ENCODE measurements around the gene ERN1.

DNA sequence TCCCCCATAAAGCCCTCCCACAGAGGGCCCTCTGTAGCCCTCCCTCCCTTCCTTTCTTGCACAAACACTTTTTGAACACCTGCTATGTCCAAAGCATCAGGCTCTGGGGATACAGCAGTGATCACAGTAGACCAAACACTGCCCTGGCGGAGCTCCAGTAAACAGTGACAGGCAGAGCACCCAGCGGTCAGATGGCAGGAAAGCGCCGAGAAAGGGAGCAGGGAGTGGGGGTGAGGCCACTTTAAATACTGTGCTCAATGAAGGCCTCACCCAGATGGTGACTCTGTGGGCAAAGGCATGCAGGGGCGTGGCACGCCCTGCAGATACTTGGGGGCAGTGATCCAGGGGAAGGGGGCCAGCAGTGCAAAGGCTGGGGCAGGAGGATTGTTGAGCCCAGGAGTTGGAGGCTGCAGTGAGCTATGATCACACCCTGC, 124.2 kb downstream of the ERN1 start:
- no peak for TF ChIP-seq CTCF (IDR thresholded peaks at IDR 0.05)
- TF ChIP-seq CREB1 (CRISPR knock-in tag; IDR thresholded peaks at IDR 0.05), result no peak
- no peak for TF ChIP-seq JUN (CRISPR knock-in tag; IDR thresholded peaks at IDR 0.05)

All from WTC11 (cell line).